ENCODE results near the gene DIP2C.

Gene DIP2C

DNA sequence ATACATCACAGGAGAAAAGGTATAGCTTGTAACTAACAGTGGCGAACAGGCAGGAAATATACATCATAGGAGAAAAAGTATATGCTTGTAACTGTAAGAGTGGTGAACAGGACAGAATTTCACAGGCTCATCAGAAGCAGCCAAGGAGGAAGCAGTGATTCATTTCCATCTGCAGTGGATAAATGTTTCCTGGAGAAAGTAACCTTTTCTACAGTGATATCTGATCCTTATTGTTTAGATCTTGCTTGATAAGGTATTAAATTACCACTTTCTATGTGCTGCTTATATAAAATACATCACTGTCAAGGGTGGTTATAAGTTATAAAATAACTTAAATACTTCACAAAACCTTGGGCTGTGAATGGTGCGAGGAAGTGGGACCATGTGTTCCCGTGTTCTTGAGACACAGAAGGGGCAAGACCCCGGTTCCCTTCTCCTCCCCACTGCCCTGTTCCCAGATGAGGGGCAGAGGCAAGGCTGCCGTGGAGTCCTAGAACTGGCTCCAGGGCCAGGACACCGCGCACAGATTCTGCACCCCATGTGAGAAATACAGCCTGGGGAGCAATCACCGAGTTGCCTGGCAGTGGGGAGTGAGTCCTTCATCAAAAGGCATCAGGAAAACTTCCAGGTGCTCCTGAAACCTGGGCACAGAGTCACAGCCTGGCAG is 135.2 kb downstream of the DIP2C start:
- no peak for DNase-seq (ENCODE audit: low read depth in 3 of 3)

- DNase-seq (ENCODE audit: low read depth in 3 of 3): no peak
Measured at GRCh38 chr10:553233-553632, 136.2 kb downstream of the DIP2C start.

GRCh38 chr10:552679-553078 is 136.8 kb downstream of the DIP2C start:
- DNase-seq (ENCODE audit: low read depth in 3 of 3): no peak

GRCh38 chr10:551373-552252 is 137.9 kb downstream of the DIP2C start:
- no peak for DNase-seq (ENCODE audit: low read depth in 3 of 3)

DNA sequence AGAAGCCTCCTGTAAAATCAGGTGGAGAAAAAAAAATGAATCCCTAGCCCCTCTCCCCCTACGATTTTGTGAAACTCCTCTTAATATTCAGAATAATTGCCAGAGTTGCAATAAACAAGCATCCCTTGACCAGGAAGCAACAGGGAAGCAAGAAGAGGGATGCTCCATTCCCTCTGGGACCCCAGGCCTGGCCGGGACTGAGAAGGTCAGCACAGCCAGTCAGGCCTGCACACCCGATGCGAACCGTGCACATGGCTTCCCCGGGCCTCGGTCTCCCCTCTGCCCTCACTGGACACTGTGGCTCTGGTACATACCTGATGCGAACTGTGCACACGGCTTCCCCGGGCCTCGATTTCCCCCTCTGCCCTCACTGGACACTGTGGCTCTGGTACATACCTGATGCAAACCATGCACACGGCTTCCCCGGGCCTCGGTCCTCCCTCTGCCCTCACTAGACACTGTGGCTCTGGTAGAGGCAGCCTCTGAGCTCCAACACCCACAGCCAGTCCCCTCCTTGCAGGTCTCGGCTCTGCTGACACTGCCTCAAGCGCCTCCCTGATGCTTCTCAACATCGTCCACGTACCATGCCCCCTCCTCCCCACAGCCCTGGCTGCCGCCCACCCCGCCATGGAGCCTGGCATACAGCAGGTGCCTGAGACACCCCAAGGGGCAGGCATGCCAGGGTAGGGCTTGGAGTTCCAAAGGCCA is 138.6 kb downstream of the DIP2C start:
- DNase-seq (ENCODE audit: low read depth in 3 of 3): no peak

GRCh38 chr10:549391-549790 is 140.1 kb downstream of the DIP2C start:
- DNase-seq (ENCODE audit: low read depth in 3 of 3): no peak

- no peak for DNase-seq (ENCODE audit: low read depth in 3 of 3)
Measured at GRCh38 chr10:548238-548901, 141.1 kb downstream of the DIP2C start.

DNA sequence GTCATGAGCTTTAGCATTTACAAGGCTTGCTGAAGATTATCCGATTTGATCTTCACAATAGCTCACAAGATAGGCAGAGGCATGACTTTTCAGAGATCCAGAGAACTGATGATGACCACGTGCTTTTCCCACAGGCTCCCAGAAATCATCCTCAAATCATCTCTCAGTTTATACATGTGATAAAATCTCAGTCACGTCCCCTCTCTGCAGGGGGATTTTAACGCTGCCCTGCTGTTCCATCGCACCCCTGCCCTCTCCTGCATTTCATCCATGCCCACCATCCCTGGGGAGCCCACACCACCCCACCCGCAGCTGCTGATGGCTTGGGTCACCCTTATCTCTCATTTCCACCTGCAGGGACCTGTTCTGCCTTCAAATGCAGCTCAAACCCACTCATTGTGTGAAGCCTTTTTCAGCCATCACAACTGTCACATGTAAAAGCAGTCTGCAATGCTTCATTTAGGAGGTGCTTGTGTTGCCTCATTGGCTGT is 141.8 kb downstream of the DIP2C start:
- no peak for DNase-seq (ENCODE audit: low read depth in 3 of 3)

GRCh38 chr10:546971-547590 is 142.4 kb downstream of the DIP2C start:
- DNase-seq (ENCODE audit: low read depth in 3 of 3): no peak

GRCh38 chr10:546451-546850 is 143.0 kb downstream of the DIP2C start:
- DNase-seq (ENCODE audit: low read depth in 3 of 3): no peak

DNA sequence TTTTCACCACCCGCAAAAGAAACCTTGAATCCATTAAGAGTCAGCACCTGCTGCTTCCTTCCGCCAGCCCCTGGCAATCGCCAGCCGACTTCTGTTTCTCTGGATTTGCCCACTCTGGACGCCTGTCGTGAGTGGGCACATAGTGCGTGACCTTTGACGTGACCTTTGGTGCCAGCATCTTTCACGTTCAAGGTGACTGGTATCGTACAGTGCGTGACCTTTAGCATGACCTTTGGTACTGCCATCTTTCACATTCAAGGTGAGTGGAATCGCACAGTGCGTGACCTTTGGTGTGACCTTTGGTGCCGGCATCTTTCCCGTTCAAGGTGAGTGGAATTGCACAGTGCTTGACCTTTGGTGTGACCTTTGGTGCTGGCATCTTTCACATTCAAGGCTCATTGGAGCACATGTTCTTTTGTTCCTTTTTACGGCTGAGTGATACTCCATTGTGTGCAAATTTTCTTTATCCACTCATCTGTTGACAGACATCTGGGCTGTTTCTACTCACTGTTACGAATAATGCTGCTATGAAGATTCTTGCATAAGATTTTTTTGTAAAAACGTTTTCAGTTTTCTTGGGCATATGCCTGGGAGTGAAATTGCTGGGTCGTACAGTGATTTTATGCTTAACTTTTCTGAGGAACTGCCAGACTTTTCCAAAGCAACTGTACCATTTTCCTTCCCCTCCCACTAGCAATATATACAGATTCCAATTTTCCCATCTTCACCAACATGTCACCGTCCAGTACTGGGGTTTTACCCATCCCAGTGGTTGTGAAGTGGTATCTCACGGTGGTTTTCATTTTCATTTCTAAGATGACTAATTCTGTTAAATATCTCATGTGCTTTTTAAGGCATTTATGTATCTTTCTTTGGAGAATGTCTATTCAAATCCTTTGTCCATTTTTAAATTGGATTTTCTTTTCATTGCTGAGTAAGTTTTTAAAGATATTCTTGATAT is 145.3 kb downstream of the DIP2C start:
- no peak for DNase-seq (ENCODE audit: low read depth in 3 of 3)

GRCh38 chr10:543131-543530 is 146.3 kb downstream of the DIP2C start:
- no peak for DNase-seq (ENCODE audit: low read depth in 3 of 3)

GRCh38 chr10:541750-542371 is 147.6 kb downstream of the DIP2C start:
- no peak for DNase-seq (ENCODE audit: low read depth in 3 of 3)

GRCh38 chr10:541041-541440 is 148.4 kb downstream of the DIP2C start:
- DNase-seq (ENCODE audit: low read depth in 3 of 3): no peak

GRCh38 chr10:538895-539294 is 150.6 kb downstream of the DIP2C start:
- DNase-seq (ENCODE audit: low read depth in 3 of 3): no peak

DNA sequence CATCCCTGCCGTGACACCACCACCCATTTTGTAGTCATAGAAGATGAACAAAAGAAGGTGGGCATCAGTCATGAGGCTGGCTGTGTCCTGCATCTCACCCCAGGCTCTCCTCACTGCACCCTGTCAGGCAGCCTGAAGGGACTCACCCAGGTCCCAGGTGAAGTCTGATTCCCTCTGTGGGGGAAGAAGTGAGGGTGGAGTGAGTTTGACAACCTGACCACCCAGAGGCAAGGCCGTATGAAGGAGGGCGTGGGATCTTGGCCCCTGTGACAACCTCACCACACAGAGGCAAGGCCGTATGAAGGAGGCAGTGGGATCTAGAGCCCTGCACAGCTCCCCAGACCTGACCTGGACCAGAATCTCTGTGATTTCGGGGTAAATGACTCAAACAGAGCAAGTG is 152.5 kb downstream of the DIP2C start:
- DNase-seq (ENCODE audit: low read depth in 3 of 3): no peak

GRCh38 chr10:536371-536925 is 153.0 kb downstream of the DIP2C start:
- no peak for DNase-seq (ENCODE audit: low read depth in 3 of 3)

GRCh38 chr10:535952-536351 is 153.5 kb downstream of the DIP2C start:
- DNase-seq (ENCODE audit: low read depth in 3 of 3): no peak

DNA sequence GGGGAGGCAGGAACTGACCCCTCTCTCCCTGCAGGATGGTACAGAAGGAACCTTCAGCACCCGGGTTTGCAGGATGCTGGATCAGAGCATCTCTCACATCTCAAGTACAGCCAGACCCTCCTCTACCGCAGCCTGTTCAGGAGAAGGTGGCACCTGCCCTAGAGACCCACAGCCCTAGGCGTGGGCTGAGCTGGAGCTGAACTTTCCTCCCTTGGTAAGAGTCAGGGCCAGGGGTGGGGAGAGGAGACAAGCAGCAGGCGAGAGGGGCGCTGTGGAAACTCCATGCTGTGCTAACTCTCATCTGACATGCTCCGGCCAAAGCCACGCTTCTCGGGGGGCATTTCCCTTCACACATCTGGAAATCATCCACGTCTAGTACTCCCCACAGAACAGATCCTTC is 154.4 kb downstream of the DIP2C start:
- DNase-seq (ENCODE audit: low read depth in 3 of 3): no peak
